Sciatic nerve (tissue), 2 donors: ENCODE data around the gene DIAPH2. TPM values are rescaled to one million over a fixed set of nuclear protein-coding genes. Genes with fewer than 3 reads are reported as not detected.
"Not testable (repeated sequence)": the region's sequence is repeated elsewhere in the genome, so short reads cannot be mapped to it uniquely, and the experiment has no call there.

Experiments
- ATAC-seq: fragments of 200-7000 bp; cut with Tn5 transposase; one replicate; pipeline ENCODE4 v1.9.1; 2020; ENCODE audit warnings: mild to moderate bottlenecking, moderate library complexity
- DNase-seq: peaks from one replicate; pipeline ENCODE4 v3.0.0-alpha.2; 2020; ENCODE audit warnings: low spot score
- intact Hi-C: fragments of 100-400 bp; cut with DNase I; formaldehyde crosslinking; loops from one replicate; pipeline ENCODE4 v1.14.2; 2022
- total RNA-seq: library from RNA; stranded (reverse); fragmentation: NEBNext Ultra II Directional; extraction: Animal tissue kit (Norgen Biotek cat#: 25700); gene quantifications from one replicate; pipeline ENCODE4 v1.2.1, GENCODE V29; 2021
- donor health status: DM: no; HTN: no; CAD: no.
- donor health status: DM: no; HTN: no; CAD: no.

DIAPH2 gene
- total RNA-seq, 1 donor from 2014 or later, result 34.5 TPM

DNA sequence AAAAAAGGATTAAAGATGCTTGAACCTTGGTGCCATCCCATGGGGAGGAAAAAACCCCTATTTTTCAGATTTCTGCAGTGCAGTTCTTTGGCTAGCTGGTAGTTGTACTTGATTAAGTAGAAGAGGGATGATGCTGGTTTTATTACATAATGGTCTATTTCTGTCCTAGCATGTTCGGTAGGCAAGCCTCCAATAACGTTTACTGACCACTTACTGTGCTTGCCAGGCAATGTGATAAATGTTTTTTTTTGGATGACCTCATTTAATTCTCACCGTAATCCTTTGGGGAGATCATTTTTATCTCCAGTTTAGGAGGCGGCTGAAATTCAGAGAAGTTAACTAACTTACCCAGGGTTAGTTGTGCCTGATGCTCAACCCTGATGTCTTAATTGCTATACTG, 106.9 kb downstream of the DIAPH2 start:
- peak; percentile 68 for ATAC-seq
- intact Hi-C loops, result no loop called here
- DNase-seq, result no peak

DNA sequence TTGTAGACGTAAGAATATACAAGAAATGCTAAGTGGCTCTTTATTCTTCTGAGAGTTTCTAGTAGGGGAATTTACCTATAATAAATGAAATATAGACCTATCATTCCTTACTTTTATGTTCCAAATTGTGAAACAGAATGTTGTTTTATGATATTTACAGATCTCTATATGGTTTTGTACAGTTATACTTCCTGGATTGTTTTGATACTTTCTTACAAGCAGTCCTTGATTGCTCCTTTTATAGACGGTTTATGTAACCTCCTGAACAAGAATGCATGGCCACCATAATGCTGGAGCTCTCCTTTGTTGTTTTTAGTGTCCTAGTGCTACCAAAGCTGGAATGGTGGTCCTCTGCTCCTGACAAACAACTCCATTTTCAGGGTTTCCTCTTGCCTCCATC, 107.4 kb downstream of the DIAPH2 start:
- intact Hi-C loops, result no loop called here
- DNase-seq, result no peak
- ATAC-seq, result no peak

DNA sequence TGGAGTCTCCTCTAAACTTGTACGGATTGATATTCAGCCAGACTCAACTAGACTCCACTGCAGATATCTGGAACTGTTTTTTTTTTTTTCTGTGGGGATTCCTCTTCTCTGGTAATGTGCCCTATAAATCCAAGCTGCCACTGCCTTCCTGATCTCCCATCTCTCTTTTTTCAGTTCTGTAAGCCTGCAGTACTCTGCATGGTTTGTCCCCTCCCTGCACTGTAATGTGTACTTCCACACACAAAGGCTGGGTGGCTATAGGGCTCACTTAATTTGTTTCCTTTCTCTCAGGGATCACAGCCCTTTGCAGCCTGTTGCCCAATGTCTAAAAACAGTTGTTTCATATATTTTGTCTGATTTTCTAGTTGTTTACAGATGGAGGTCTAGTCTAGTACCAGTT, 114.3 kb downstream of the DIAPH2 start:
- intact Hi-C loops, result no loop called here
- DNase-seq (no peak), ATAC-seq (no peak)

DNA sequence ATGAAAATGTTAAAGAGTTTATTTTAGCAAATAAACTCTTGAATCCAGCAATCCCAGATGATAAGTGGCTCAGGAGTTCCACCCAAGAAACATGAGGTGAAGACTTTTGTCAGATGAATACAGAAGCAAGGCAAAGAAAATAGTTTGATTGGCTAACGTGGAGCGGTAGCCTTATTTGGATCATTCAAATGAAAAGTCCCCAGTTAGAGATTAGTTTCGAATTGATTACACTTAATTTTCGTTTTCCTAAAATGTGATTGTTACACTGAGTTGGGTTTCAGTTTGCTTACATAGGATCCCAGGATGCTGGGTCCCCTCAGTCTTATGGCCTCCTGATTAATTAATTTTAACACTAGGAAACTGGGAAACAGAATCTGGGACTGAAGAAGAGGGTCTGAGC, 122.7 kb downstream of the DIAPH2 start:
- intact Hi-C loops, result no loop called here
- ATAC-seq (no peak), DNase-seq (no peak)

DNA sequence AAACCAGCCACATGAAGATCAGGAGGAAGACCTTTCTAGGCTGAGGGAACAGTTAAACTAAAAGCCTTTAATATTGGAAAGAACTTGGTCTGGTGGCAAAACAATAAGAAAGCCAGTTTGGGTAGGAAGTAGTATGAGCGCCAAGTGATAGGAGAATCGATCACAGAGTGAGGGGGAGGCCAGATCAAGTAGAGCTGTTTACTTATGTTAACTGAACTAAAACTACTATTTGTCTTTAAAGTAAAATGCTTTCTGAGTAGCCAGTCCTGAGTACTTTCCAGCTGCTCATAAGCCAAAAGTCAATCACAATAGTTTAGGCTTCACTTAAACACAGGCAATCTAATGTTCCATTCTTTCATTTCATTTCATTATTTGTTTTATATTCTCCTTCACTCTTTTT, 136.3 kb downstream of the DIAPH2 start:
- DNase-seq, result no peak
- intact Hi-C loops, result no loop called here

DNA sequence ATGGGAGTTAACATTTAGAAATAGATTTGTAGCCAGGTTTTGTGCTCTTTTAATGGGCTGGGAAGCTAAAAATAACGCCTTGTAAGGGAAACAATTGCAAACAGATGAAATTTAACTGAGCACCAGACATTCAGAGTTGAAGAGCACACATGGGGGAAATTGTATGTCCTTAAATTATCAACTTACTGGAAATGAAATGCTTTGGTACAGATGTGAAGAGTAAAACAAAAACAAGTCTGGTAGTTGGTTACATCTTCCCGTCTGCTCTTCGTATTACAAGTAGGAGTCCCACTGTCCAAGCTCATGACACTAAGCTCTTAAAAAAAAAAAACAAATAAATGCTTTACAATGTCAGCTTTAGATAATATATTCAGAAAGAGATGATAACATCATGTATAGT, 139.5 kb downstream of the DIAPH2 start:
- no peak for DNase-seq
- ATAC-seq, result no peak
- intact Hi-C loops, result no loop called here

More for the DNA sequence above, 136.3 kb downstream of the DIAPH2 start:
- no peak for ATAC-seq

DNA sequence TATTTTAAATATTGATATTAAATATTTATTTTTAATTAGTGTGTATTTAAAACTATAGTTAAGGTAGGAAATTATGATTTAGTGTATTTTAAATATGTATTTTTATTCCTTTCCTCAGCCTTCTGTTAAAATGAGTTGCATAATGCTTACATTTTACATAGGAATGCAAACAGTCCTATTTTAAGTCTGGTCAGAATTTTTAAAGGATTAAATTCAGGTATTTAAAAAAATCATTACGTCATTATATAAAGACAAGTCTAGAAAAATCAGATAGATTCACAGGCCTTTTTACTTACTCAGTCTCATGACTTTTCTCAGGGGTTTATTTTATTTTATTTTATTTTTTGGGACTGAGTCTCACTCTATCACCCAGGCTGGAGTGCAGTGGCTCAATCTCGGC, 148.7 kb downstream of the DIAPH2 start:
- ATAC-seq, result no peak
- intact Hi-C loops, result no loop called here
- DNase-seq, result no peak

DNA sequence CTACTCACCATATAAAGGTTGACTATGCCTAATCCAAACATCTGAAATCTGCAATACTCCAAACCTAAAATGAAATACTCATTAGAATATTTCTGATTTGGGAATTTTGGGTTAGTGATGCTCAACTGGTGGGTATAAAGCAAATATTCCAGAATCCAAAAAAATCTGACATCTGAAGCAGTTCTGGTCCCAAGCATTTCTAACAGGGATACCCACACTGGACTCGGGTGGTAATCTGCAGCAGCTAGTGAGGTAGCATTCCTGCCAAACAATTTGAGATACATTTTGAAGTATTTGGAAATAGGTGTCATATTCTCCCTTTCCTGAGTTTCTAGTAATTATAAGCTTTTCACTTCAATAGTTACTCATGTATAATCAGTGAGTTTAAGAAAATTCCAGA, 149.5 kb downstream of the DIAPH2 start:
- intact Hi-C loops, result no loop called here
- DNase-seq (no peak), ATAC-seq (no peak)

DNA sequence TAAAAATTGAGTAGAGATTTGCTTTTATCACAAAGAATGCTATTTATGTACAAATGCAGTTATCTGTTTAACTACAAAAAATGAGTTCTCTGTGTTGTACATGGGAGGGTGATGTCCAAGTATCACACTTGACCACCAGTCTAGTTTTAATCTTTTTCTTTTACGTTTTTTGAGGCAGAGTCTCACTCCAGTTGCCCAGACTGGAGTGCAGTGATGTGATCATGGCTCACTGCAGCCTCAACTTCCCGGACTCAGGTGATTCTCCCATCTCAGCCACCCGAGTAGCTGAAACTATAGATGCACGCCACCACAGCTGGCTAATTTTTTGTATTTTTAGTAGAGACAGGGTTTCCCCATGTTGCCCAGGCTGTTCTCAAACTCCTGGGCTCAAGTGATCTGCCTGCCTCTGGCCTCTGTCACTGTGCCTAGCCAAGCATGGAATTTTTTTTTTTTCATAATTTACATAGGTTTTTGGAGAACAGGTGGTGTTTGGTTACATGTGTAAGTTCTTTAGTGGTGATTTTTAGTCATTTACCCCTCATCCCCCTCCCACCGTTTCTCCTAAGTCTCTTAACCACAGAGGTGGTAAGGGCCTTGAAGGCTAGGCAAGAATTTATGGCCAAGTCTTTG, 151.1 kb downstream of the DIAPH2 start:
- ATAC-seq, result no peak
- DNase-seq, result no peak
- intact Hi-C loops, result no loop called here

DNA sequence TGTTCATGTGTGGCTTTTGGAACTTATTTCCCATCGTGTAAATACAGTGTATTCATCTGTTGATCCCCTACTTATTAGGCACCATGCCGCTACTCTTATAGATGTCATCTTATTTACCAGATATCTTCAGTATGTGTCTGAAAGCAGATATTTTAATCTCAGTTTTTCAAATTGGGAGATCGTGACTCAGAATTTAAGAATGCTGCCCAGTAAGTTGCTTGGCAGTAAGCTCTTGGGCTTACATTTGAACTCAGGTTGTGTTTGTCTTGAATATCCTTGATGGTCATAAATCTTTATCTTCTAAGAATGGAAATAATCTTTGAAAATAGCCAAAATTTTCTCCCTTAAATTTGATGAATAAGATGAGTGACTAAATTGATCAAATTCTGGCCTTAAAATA, 153.2 kb downstream of the DIAPH2 start:
- ATAC-seq, result no peak
- intact Hi-C loops, result no loop called here
- DNase-seq, result no peak

DNA sequence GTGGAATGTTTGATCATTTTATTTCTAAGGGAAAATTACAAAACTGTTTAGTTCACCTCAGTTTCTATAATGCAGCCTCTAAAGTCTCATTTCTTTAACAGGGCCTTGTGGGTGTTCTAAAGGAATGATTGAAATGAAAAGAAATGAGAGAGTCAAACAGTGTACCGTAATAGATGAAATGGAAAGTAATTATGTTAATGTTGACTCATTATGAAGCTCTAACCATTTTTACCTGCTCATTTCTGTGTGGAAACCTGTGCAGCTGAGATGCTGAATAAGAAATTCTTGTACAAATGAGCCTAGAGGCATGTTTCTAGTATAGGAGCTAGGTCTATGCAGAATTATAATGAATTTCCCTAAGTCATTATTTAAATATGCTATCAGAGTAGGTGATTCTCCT, 153.9 kb downstream of the DIAPH2 start:
- DNase-seq (no peak), ATAC-seq (no peak)
- intact Hi-C loops, result no loop called here

DNA sequence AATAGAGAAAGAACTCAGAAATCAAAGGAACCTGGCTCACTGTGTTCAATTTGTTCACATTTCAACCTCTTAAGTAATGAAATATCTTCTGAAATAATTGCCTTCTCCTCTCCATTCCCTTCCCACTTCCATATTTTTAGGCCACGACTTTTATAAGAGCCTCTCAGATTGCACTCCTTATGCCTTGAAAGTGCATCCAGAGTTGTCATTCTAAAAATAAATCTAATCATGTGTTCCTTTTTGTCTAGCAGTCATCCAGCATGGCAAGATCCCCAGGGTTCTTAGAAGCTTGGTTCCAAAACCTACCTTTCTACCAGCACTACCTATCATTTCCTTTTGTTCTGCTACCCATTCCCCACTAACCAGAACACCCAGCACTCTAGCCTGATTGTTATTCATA, 156.7 kb downstream of the DIAPH2 start:
- no peak for ATAC-seq
- intact Hi-C loops, result no loop called here
- DNase-seq, result no peak

DNA sequence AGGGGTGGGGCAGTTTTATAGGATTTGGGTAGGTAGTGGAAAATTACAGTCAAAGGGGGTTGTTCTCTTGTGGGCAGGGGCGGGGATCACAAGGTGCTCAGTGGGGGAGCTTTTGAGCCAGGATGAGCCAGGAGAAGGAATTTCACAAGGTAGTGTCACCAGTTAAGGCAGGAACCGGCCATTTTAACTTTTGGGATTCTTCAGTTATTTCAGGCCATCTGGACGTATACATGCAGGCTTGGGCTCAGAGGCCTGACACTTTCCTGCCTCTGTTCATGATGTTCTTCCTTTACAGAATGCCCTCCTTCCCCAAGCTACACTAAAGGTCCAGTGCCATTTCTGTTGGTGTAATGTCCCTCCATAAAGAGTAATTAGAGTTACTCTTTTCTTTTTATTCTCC, 157.2 kb downstream of the DIAPH2 start:
- DNase-seq, intact Hi-C loops, ATAC-seq: not testable (repeated sequence)

DNA sequence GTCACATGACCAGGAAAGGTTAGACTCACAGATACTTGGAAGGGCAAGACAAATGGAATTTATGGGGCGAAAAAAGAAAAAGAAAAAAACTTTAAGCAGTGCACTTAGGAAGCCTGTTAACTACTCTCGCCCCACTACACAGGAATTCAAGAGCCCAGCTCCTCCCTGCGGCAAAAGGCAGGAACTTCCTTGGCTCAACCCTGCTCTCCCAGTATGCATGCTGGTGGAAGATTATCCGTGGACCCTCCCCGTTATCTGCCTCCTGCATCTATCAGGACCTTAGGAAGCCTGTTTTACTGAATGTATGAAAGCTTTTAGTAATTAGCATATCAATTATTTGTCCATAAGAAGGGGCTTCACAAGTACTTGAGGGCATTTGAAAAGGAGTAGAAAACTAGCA, 158.9 kb downstream of the DIAPH2 start:
- intact Hi-C loops, result no loop called here
- ATAC-seq (no peak), DNase-seq (no peak)

DNA sequence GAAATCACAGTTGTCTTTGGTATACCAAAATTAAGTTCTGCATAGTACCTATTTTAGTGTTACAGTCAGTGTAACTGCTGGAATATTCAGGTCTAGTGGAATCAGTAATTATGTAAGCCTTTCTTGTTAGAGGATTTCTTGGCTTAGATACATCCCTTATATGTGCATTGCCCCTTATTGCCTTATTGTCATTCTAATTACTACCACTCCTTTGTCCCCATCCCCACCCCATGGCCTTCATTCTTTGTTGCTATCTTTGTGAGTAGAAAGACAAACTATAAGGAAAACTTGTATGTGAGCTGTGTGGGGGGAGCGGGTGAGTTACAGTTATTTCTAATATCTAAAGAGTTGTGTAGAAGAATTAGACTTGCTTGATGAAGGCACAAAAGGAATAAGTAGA, 162.2 kb downstream of the DIAPH2 start:
- ATAC-seq (no peak), DNase-seq (no peak)
- intact Hi-C loops, result no loop called here

DNA sequence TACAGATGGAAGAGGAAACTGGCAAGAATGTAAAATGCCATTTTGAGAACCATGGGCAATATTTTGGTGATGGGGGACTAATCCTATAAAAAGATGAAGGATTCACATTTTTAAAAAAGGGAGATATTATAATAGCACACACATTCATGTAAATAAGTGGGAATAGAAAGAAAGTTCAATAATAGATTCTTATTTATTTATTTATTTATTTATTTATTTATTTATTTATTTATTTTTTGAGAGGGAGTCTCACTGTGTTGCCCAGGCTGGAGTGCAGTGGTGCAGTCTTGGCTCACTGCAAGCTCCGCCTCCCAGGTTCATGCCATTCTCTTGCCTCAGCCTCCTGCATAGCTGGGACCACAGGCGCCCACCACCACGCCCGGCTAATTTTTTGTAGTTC, 174.8 kb downstream of the DIAPH2 start:
- DNase-seq, intact Hi-C loops, ATAC-seq: not testable (repeated sequence)

DNA sequence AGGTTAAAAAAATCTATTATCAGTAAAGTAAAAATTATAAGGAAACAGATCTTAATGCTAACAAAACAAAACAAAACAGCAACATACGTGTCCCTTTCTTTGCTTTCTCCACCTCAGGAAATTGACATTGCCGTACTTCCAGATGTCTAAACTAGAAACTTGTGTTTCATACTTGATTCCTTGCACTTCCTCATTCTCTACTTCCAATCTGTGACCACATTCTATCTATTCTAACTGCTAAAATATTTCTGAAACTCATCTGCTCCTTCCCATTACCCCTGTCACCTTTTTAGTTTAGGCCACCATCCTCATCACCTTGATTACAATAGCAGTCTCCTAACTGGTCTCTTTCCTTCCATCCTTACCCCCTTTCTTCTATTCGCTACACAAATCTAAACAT, 176.6 kb downstream of the DIAPH2 start:
- ATAC-seq (no peak), DNase-seq (no peak)
- intact Hi-C loops, result no loop called here

DNA sequence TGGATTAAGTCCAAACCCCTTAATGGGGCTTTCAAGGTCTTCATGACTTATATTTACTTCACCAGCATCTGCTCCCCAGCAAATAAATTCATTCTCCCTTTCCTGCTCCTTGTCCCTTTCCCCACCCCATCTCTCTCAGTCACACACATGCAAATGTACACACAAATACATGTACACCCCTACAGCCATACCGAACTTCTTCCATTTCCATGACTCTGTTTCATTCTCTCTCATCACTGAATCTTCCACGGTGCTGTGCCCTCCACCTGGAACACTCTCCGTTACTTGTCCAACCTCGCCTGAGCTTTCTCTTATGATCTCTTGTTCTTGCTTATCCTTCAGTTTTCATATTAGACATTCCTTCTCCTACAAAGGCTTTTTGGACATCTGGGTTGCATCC, 177.0 kb downstream of the DIAPH2 start:
- intact Hi-C loops, result no loop called here
- no peak for ATAC-seq
- no peak for DNase-seq

DNA sequence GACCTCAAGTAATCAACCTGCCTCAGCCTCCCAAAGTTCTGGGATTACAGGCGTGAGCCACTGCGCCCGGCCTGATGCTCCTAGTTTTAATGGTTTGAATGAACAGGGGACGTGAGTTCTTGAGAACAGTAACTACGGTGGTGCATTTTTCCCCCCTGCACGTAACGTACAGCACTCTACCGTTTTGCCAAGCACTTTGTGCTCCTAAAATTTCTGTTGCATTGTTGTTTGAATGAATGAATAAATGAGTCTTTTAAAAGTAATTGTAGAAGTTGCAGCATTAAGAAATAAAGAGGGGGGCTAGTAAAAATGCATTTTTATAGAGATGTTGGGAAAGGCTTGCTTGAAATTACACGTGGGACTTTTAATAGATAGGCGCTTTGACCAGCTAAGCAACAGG, 199.0 kb downstream of the DIAPH2 start, which contains the start of gene RPA4:
TSS of gene RPA4 (plus strand) at position 301 of the 400 bp plus-strand sequence. CDS start 403 bp downstream, outside the sequence.
- ATAC-seq, result no peak
- intact Hi-C loops, result no loop called here
- DNase-seq, result no peak

DNA sequence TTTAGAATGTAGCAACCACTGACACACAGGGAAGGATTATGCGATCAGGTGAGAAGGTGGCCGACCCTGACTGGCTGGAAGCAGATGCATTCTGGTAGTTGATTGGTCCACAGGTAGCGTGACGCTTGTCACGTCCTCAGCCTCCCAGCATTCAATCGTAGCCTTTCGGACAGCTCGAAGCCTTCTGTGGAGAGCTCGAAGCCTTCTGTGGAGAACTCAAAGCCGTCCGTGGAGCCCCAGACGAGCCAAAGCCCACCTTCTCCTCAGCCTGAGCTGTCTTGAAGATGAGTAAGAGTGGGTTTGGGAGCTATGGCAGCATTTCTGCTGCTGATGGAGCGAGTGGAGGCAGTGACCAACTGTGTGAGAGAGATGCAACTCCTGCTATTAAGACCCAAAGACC, 199.4 kb downstream of the DIAPH2 start:
- intact Hi-C loops, result no loop called here
- ATAC-seq (no peak), DNase-seq (no peak)

DNA sequence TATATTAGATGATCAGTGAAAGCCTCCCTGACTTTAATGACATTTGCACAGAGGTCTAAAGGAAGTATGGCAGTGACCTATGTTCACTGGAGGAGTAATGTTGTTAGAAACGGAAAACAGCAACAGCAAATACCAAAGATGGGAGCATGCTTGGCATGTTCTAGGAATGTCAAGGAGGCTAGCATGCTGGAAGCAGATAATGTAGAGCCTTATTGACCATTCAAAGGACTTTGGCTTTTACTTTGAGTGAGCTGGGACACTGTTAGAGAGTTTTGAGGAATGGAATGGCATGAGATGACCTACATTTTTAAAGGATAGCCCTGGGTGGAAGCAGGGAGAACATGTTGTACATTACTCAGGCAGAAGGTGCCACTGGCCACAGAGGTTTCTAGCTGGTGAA, 205.1 kb downstream of the DIAPH2 start:
- DNase-seq (no peak), ATAC-seq (no peak)
- intact Hi-C loops, result no loop called here

DNA sequence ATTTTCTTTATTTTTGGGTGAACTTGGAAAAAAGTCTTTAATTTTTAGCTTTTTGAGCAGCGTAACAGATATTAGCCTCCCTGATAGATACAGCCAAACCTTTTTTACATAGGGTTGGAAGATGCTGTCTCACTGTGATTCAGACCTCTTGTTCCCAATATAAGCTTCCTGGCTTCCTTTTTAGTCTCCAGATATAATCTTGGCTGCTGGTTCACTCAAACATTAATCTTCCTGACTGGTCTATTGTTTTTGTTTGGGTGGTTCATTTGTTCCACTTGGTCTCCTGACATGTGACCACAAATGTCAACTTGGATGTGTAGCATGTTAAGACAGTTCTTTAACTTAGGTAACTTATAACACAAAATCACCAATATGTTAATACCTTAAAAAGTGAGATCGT, 222.1 kb downstream of the DIAPH2 start:
- ATAC-seq (no peak), DNase-seq (no peak)
- intact Hi-C loops, result no loop called here
